Suppressor macrophage treated with lipopolysaccharide for 1 hour (primary cell): Measurements from ENCODE around the gene BACH2.
"Not testable (repeated sequence)": the region's sequence is repeated elsewhere in the genome, so short reads cannot be mapped to it uniquely, and the experiment has no call there.

Source experiments
- DNase-seq, 3 donors: peaks; one replicate each; pipeline ENCODE4 v3.0.0-alpha.2; 2020 to 2022

BACH2 gene

DNA sequence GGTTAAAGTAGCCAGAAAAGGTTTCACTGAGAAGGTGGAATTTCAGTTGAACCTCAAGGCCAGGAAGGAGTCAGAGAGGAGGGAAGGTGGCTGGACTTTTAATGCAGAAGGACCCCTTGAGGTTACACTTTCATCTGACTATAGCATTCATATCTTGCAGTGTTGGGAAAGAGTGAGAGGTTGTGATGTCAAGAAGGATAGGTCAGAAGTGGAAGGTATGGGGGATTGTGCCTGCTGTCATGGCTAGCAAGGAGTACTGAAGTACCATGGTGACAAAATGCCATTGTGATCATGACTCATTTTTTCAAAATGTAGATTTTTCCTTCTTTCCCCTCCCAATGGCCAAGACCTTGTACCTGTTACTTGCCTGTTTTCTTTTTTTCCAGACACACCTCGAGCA is 5.2 kb upstream of the BACH2 start:
- peak in 1 of 3 donors; percentile 25 for DNase-seq

DNA sequence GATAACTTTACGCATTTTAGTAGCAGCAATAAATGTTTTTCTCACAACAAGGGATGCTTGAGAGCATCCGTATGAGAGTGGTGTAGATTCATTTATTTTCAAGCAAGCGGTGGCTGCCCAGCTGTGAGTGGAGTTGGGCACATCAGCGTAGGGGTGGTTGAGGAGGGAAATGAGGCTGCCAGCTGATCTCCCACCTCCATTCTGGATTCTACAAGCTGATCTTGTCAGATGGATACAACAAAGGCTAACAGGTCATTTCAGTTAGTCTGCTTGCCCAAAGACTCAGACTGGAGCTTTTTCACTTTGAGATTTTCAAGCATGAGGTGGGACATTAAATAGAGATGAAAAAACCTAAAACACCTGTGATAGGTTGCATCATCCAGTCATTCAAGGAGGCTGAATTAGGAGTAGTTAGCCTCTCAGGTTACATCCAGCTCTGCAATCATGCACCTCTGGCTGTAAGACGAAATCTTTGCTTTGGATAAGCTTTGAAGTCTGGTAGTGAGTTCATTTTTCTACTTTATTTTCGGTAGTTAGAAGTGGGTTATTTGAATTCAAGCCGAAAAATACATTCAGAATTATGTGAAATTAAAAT is 1.9 kb upstream of the BACH2 start:
- no peak for DNase-seq

DNA sequence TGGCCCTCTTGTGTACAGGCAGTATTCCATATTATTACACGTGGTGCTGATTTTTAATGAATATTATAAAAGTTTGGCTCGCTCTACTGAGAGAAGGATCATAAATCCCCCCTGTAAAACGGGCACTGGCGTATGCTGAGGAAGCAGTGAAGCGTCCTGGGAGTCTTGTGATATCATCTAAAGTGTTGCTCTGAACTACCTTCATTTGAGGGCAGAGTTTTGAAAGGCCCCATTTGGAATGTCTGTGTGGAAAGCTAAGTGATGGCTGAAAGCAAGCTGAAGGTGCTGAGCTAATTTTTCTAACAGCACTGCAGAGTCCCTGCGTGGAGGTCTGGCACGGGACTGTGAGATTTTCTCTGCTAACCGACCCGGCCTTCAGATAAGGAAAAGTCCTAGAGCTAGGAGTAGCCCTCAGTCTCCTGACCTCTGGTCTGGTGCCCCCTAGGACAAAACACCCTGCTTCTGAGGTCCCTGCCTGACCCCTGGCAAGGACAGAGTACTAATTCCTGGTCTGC is 1.3 kb upstream of the BACH2 start:
- DNase-seq = no peak

DNA sequence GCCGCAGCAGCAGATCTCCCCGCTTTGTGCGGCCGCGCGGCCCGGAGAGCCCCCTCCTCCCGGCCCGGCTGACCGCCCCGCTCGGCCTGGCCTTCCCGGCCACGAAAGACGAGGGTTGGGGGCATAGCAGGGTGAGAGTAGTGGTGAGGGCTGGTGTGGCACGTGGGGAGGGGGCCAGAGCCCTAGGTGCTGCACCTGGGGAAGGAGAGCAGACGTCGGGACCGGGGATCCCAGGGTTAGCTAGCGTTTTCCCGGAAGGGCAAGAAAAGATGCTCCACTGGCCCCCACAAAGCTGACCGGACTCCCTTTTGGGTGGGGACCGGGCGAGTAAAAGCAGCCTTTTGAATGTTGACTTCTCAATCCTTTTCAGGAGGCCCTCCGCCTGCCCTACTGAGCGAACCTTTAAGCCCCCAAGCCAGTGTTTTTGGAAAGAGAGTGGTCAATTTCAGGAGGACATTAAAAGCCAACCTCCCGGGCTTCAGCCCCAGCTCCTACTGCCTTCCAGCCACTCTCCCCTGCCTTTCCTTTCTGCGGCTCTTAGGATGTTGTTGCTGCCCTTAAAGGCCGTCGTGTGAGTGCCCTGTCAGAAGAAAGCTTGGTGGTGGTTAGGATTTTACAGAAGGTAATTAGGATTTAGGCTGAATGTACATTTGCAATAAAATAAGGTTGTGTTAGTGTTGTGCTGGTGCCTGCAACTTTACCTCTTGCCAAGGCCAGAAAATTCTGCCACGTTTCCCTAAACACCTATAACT is 648 bp upstream of the BACH2 start:
- DNase-seq = no peak

DNA sequence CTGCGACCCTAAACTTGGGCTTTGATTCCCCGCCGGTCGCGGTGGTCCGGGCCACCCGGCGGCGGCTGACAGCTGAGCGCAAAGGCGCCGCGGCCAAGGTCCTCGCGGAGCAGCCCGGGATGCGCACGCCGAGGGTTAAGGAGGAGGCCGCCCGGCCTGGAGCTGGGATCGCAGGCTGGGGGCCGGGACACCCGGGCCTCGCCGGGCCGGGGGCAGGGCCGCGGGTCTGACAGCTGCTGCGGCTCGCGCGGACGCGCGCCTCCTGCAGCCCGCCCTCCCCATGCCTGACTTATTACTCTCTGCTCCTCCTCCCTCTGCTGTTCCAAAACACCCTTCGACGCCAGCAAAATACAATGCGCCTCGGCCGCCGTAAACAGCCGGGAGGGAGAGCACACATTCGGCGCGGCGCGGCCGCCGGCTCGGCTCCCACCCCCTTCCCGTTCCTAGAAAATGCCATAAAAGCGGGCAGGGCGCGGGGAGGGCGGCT is 746 bp downstream of the BACH2 start:
- DNase-seq = peak; percentile 36 to 63 (median 54)

DNA sequence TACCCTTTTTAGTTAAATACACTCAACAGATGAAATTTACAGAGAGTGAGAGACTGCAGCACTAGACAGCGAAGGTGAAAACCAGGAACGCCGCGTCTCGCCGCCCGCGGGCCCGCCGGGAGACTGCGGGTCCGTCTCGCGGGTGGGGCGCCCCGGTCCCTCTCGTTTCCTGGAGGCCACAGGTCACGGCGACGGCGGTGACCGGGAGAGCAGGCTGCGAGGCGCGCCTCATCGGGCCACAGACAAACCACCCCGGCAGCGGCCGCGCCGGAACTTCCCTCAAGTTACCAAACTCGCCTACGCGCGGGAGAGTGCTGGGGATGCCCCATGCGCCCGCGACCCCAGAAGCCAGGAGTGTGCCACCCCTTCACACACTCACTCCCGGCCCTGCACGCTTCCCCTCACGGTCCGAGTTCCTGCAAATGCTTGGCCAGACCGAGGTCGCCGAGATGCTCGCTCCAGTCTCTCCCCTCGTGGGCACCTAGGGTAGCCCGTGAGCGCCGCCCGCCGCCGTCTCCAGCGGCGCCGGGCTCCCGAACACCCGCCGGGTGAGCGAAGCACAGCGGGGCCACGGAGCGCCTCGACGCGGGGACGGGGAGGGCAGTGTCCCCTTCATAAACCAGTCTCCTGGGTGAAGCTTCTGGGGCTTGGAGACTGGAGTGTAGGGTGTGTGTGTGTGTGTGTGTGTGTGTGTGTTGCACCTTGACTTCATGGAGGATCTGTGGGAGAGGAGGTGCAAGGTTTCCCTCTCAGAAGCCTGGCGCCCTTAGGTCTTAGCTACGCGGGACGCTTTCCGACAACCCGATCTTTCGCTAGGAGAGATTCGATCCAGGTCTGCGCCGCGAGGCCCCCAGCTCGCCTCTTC is 1.4 kb downstream of the BACH2 start:
- peak; percentile 91 to 93 (median 92) for DNase-seq

DNA sequence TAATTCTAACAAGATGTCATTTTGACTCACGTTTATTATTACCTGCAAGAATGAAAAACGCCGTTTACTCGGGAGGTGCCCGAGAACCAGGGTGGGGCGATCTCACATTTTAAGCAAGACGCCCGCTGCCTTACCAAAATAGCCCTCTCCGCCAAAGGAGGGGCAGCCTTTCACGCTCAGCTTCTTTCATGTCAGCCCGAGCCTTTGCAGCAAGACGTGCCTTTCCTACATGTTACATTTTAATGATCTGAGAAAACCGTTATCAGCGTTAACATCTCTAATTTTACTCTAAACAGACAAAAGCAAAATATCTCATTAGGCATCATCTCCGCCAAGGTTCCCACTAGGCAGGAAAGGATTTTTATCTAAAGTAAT is 2.0 kb downstream of the BACH2 start:
- DNase-seq = no peak

DNA sequence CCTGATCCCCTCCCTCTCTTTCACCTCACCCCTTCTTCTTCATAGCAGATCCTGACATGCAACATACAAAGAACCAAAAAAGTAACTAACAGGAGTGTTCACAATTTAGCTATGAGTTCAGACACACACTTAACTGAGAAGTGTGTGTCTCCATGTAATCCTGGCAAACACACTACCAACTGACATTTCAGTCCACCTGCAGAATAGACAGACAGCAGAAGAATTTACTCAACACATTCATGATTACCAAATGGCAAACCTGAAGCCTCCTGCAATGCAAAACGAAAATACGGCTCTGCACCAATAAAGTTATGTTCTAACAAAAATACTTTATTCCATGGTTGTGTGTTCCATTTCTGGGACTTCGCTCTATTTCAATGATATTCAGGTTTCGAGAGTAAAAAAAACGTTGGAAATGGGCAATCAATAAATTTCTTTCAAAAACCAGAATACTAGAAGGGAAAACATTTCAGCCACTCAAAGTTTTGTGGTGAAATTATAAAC is 2.6 kb downstream of the BACH2 start:
- no peak for DNase-seq

DNA sequence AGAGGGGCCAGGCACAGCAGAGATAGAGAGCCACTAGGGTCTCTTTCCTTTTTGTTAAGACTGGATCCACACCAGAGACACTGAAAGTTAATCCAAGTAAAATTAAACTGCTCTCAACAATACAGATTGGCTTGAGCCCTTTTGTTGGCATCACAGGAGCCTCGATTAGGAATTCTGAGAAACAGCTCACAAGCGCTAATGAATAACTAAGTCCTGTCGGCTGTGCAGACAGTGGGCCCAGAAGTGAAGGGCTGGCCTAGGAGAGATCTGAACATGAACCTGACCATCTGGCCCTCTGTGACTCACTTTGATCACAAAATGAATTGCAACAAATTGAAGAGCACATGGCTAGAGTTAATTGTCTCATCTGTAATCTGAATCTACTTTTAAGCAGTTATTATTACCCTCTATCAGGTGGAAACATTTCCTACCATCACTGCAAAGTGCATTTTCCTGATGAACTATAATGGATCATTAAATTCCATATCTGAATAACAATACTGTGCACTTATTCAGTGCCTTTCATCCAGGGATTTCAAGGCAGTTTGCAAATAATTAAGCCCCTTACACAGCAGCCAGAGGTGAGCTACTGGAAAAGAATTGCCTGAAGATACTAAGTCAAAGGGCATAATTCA is 3.2 kb downstream of the BACH2 start:
- no peak for DNase-seq

DNA sequence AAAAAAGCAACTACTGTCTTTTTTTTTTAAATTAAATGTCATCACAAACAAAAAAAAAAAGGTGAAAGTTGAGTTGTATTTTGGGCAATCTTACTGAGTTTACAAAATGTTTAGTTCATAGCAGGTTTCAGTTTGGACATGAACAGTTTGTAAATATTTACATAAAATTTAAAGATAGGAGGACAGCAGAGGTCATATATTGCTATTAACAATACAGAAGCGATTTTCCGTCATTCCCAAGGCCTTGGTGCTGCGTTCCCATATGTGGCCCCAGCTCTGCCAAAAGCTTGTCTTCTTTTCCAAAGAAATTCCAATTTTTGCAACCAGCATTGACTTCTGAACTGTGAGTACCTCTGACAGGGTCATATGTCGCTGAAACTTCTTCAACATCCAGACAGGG is 5.1 kb downstream of the BACH2 start:
- no peak for DNase-seq

DNA sequence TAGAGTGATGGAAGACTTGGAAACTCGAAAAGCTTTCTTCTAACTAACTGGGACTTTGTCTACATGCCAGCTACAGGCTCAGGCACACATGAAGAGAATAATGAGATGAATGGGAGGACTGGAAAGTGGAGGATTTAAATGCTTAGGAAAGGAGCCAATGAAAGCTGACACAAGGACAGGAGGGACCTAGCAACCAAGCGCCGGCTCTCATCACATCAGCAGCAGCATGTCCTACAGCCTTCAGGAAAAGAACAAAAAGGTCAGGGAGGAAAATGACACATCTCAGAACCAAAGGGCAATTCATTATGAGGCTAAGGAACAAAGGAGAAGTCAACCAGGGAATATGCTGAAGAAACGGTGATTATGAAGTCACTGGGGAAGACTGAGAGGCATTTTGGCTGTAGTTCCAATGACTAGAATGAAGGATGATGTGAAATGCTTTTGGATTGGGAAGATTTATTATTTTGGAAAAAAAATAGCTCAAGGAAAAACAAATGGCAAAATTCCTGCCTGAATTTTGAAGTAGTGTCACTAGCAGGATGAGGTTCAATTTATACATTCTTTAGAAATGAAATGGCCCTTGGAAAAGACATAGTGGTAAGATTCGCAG is 5.7 kb downstream of the BACH2 start:
- peak in 2 of 3 donors; percentile 8 to 24 for DNase-seq

DNA sequence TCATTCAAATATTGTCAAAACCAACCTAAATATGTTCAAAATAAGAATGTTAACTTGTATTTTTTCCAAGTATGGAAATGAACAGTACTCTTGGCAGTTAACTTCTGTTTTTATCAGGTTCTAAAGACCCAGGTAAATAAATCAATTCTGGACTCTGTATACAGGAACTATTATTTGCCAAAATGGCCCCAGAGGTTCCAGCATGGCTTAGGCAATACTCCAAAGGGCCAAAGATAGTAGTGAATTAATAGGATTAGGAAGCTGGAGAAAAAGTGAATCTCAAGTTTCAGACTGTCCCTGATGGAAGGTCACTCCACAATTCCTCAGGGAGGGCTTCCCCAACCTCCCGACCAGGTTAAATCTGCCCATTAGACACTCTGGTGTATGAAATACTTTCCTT is 6.7 kb downstream of the BACH2 start:
- no peak for DNase-seq

DNA sequence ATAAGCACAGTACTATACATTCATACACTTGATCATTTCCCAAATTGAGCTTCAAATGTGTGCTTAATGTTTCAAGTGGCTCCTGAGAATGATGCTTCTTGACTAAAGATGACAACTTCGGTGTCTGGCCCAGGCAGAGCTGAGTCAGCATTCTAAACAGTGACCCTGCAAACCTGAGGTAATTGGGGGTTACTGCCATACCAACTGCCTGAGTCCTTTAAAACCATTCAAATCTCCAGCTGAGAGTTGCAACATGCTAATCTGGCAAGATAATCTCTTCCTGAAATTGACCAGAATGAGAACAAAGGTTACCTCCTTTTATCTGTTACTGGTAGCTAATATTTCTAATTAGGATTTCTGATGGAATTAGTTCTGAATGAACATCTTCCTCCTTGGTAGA is 8.2 kb downstream of the BACH2 start:
- DNase-seq = no peak

DNA sequence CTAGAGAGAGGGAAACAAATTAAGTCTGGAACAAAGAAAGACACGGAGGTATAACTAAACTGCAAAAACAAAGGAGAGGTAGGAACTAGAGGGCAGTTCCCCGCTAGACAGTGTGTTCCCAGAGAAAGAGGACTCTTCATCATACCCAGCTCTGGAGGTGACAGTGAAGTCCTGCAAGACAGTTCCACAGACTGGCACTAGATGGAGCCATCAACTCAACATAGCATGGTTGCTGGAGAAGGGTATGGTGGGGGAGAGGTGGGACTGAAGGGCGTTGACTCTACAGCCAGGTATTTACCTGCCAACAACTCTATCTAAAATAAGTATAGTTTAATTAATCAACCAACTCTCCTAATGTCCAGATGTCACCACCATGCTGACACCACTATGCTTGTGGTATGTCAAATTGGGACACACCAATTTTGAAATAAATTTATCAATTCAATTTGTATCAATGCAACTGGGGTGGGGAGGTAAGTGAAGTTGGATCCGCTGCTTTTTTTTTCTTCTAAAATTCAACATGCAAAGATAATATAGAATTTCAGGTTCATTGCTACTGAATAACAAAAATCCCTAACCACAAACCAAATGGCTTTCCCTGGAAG is 9.7 kb downstream of the BACH2 start:
- DNase-seq = peak; percentile 60 to 64 (median 63)

DNA sequence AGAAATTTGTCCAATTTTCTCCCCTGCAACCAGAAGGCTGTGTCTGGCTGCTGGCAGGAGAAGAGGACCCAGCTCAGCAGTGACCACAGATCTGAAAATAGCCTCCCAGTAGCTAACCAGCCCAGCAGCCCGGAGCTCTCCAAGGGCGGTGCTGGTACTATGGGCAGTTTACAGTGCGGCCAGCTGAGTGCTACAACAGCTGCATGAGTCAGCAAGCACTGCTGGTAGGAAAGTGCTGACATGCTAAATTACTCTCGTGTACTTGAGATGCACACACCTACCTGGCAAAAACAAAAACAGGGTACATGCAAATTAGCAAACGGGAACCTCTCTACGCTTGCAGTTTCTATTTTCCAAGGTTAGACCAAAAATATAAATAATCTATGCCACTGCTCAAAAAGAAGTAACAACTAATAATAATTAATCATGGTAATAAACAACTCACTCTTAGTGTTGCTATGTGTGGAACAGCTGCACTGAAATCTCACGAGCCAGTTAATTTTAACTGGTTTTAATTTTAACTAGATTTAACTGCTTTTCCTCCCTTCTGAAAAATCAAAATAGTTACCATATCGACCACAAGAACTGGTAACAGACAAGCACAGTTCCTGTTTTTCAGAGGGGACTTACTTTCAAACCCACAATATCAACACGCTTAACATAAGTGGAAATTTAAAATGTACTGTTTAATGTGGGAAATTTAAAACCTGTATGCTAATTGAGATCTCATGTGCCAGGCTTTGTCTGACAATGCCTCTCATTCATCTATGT is 10.8 kb downstream of the BACH2 start:
- DNase-seq = peak; percentile 87 to 90 (median 89)

DNA sequence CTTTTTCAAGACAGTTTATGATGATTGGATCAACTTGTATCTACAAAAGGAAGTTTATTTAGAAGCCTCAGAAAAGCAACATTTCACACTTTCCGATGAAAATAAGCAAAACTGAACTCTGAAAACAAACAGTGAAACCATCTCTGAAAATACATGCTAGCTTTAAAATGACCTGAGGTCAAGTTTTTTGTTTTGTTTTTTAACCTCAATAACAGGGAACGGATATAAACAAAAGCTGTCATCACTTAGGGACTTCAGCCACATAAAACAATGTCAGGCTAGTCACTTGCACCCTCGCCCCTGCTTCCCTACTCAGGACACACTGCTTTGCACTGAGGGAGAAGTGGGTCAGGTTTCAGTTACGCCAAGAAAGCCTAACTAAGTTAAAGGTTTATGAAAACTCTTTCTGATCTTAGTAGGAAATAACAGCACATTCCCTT is 11.6 kb downstream of the BACH2 start:
- peak; percentile 33 to 44 (median 39) for DNase-seq

DNA sequence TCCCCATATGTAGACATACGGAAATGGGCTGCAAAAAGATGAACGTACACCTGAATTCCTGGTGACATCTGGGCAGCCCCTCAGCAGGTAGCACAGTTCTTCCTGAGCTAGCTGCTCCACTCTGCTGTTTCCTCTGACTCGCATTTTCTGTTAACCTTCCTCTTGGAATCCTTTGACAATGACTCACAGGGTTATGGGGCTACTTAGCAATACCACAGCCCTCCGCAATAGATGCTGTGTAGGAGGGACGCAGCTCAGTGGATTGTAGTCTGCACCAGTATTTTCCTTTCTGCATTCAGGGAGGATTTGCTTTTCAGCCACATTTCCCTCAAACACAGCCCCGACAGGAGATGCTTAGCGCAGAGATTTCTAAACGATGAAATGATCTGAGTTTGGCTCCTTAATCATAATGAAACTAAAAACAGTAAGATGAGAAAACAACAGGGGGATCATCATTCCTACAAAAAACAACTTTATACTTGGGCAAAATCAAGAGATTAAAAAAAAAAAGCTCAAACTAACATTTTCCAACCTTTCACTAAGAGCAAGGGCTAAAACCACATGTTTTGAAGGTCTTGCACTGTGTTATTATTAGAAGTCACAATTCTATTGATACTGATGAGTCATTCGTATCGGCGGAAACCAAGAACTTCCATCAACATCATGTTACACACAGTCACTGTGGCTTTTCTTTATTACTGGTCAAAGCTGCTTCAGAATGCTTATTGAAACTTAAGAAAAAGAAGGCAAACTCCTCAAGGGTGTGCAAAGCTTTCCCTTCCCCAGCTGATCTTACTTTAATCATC is 12.2 kb downstream of the BACH2 start:
- DNase-seq = peak; percentile 82 to 91 (median 89)

DNA sequence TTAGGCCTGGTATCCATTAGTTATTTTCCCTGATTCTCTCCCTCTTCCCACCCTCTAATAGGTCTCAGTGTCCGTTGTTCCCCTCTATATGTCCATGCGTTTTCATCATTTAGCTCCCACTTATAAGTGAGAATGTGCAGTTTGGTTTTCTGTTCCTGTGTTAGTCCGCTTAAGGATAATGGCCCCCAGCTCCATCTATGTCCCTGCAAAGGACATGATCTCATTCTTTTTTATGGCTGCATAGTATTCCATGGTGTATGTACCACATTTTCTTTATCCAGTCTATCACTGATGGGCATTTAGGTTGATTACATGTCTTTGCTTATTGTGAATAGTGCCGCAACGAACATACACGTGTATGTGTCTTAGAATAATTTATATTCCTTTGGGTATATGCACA is 14.4 kb downstream of the BACH2 start:
- DNase-seq = not testable (repeated sequence)

DNA sequence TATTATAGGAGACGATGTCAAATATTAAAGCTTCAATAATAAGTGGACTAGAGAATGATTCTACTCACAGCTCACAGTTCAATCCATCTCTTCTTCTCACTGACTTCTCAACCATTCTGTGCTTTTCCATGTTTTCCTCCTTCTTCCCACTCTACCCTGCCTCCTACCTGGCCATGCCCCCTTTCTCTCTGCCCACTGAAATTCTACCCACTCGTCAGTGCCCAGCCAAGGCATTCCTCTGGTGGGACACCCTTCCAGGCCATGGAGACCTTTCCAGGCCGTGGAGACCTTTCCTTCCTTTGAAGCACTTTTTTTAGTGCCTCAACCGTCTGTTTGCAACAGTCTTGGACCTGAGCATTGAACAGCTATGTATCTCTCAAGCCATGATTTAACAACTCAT is 18.5 kb downstream of the BACH2 start:
- DNase-seq = no peak
